ENCODE measurements around the gene ERFE. TPM values are rescaled to one million over a fixed set of nuclear protein-coding genes. Genes with fewer than 3 reads are reported as not detected.
A peak's percentile ranks its signal among the peaks of the same experiment; 100 is the strongest.

Gene ERFE
- total RNA-seq, 1 donor from 2014 or later, result 0.58 TPM

DNA sequence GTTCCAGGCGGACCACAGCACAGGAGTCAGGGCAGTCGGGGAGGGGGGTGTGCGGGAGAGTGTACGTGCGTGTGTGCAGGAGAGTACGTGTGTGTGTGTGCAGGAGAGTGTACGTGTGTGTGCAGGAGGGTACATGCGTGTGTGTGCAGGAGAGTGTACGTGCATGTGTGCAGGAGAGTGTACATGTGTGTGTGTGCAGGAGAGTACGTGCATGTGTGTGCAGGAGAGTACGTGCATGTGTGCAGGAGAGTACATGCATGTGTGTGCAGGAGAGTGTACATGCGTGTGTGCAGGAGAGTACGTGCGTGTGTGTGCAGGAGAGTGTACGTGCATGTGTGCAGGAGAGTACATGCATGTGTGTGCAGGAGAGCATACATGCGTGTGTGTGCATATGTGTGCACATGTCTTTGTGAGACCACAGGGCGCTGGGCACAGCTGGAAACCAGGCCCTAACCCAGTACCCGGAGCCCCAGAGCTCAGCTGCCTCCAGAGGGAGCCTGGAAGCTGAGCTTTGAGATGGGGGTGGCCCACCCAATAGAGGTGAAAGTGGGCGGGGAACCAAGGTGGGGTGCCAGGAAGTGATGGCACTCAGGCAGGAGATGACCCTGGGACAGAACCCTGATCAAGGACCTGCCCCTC lies 34.2 kb upstream of the ERFE start:
- intact Hi-C loops (cut with DNase I), result no loop called here
- DNase-seq (ENCODE audit: low spot score) (no peak), ATAC-seq (no peak)

- DNase-seq (ENCODE audit: low spot score) (no peak), ATAC-seq (no peak)
- intact Hi-C loops (cut with DNase I), result no loop called here
Measured at GRCh38 chr2:238125127-238125885, 33.5 kb upstream of the ERFE start.

GRCh38 chr2:238126338-238126737 lies 32.4 kb upstream of the ERFE start:
- ATAC-seq (no peak), DNase-seq (ENCODE audit: low spot score) (no peak)

GRCh38 chr2:238126775-238127164 lies 32.0 kb upstream of the ERFE start:
- intact Hi-C loops (cut with DNase I), result no loop called here
- ATAC-seq (no peak), DNase-seq (ENCODE audit: low spot score) (no peak)

More at GRCh38 chr2:238126338-238126737, 32.4 kb upstream of the ERFE start:
- intact Hi-C loops (cut with DNase I), result no loop called here

DNA sequence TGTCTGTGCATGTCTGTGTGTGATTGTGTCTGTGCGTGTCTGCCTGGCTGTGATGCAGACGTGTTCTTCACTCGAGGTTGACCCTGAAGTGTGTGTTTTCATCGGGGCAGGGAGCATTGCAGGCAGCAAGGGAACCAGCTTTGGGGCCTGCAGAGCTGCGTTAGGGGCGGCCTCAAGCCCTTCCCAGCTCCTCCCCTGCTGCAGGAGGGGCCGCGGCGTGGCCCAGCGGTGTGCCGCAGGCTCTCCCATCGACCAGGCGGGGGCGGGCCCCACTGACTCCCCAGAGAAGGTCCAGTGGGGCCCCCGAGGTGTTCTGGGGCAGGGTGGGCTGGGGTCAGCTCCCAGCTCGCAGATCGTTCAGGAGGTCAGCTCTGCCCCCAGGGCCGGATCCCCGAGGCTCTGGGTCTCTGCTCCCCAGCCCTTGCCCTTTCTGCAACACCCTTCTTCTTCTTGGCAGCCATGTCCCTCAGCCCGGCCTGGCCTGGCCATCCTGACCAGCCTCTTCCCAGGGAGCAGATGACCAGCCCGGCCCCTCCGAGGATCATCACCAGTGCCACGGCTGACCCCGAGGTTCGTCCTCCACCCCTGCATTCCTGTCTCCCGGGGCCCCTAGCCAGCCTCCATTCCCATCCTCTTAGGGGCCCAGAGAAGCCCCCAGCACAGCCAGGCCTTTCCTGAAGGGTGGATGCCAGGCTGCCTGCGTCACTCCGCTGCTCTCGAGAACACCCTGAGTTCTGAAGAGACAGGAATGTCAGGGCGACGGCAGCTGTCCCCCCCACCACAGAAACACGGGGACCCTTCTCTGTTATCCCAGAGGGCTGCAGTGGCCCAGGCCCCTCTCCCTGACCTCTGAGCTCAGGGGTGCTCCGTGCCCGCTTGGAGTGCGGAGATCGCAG lies 31.4 kb upstream of the ERFE start:
- ATAC-seq (peak; percentile 82), DNase-seq (ENCODE audit: low spot score) (no peak)
- intact Hi-C loops (cut with DNase I), result no loop called here

DNA sequence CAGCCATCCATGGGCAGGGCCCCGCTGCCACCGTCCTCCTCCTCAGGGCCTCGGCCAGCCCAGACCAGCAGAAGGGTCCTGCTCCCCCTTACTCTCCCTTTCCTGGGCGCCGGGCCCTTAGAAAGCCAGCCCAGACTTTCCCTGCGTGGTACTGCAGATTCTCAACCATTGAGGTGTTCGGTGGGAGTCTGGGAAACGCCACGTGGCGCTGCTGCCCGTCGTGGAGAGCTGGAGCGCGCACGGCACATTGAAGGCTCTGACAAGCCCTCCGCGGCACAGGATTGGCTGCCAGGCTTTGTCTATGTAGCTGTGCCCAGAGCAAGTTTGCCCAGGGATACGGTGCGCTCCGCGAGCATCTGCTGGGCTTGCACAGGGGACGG lies 30.7 kb upstream of the ERFE start:
- ATAC-seq (no peak), DNase-seq (ENCODE audit: low spot score) (no peak)

GRCh38 chr2:238128534-238129001 lies 30.2 kb upstream of the ERFE start:
- no peak for DNase-seq (ENCODE audit: low spot score)
- intact Hi-C loops (cut with DNase I), result no loop called here

More for the DNA sequence above, 30.7 kb upstream of the ERFE start:
- intact Hi-C loops (cut with DNase I), result no loop called here

DNA sequence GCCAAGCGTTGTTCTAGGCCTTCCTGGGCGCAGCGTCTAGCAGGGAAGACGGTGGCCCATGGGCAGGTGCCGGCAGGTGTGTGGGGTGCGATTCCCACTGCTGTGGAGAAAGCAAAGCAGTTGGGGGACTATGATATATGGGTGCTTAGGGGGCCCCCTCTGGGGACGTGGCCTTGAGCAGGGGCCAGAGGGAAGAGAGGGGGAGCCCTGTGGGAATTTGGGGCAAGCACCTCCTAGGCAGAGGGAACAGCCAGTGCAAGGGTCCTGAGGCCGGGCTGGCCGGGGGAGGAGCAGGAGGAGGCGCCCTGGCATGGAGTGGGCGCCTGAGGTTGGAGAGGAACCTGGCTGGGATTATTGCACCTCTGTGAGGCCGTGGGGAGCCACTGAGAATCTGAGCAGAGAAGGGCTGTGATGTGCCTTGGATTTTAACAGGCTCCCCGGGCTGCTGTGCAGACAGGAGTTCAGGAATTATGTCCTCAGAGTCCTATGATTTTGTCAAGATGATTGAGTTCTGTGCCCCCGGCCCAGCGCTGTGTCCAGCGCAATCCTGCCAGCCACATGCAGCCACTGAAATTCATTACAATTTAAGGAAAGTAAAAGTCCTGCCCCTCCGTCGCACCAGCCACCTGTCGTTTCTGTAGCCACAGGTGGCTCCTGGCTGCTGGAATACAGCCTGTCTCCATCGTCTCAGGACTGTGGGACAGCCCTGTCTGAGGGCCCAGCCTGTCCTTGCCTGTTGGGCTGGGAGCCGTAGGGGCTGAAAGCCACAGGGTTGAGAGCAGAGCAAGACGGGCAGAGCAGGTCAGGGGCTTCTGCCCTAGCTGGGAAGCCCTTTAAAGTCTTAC lies 29.4 kb upstream of the ERFE start:
- intact Hi-C loops (cut with DNase I), result no loop called here
- DNase-seq (ENCODE audit: low spot score), result no peak

More at GRCh38 chr2:238128534-238129001, 30.2 kb upstream of the ERFE start:
- no peak for ATAC-seq

GRCh38 chr2:238130111-238130695 lies 28.6 kb upstream of the ERFE start:
- intact Hi-C loops (cut with DNase I), result no loop called here
- no peak for ATAC-seq
- DNase-seq (ENCODE audit: low spot score), result no peak

More for the DNA sequence above, 29.4 kb upstream of the ERFE start:
- ATAC-seq, result no peak

DNA sequence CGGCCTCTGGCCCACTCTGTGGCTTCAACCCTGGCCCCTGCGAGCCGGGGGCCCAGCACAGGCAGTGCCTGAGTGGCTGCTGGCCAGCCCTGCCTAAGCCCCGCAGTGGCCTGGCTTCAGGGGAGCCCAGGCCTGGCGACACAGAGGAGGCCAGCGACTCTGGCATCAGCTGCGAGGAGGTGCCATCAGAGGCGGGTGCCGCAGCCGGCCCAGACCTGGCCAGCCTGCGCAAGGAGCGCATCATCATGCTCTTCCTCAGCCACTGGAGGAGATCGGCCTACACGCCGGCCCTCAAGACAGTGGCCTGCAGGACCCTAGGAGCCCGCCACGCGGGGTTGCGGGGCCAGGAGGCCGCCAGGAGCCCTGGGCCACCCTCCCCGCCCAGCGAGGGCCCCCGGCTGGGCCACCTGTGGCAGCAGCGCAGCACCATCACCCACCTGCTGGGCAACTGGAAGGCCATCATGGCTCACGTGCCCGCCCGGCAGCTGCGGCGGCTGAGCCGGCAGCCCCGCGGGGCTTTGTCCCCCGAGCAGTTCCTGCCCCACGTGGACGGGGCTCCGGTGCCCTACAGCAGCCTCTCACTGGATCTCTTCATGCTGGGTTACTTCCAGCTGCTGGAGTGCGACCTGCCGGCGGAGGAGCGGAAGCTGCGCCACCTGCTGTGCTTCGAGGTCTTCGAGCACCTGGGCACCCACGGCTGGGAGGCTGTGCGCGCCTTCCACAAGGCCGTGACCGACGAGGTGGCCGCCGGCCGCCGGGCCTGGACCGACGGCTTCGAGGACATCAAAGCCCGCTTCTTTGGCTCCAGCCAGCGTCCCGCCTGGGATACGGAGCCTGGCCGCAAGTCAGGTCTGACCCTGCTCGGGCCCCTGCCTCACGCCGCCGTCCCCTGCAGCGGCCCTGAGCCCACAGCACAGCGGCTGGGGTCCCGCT lies 27.8 kb upstream of the ERFE start:
- ATAC-seq (no peak), DNase-seq (ENCODE audit: low spot score) (no peak)
- intact Hi-C loops (cut with DNase I), result no loop called here

DNA sequence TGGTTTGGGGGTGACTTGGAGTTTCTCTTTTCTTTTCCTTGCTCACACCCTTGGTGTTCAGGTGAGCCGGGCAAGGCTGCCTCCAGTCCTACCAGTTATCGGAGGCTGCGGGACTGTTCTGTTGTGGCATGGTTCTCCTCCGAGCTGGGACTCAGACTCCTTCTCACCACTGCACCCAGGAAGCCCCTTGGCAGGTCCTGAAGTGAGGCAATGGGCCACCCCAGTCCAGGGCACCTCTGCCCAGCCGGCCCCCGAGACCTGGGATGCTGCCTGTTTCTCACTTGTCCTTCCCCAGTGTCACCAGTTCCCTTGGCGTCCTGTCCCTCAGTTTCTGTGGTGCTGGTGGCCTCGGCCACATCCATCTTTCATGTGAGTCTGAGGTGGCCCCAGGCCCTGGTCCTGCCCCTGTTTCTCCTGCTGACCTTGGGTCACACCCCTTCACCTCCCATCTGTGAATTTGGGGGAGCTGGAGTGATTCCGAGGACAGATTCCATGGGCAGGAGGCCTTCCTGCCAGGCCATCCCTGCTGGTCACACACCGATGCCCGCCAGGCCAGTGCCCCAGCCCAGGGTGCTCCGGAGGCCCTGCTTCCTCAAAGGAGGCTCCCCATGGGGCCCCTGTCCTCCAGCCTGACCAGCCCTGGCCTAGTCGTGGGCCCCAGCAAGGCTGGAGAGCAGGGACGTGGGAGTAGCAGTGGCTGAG lies 26.9 kb upstream of the ERFE start:
- ATAC-seq (no peak), DNase-seq (ENCODE audit: low spot score) (no peak)
- intact Hi-C loops (cut with DNase I), result no loop called here

- intact Hi-C loops (cut with DNase I), result no loop called here
- no peak for ATAC-seq
- DNase-seq (ENCODE audit: low spot score), result no peak
Measured at GRCh38 chr2:238132463-238133450, 26.0 kb upstream of the ERFE start.

DNA sequence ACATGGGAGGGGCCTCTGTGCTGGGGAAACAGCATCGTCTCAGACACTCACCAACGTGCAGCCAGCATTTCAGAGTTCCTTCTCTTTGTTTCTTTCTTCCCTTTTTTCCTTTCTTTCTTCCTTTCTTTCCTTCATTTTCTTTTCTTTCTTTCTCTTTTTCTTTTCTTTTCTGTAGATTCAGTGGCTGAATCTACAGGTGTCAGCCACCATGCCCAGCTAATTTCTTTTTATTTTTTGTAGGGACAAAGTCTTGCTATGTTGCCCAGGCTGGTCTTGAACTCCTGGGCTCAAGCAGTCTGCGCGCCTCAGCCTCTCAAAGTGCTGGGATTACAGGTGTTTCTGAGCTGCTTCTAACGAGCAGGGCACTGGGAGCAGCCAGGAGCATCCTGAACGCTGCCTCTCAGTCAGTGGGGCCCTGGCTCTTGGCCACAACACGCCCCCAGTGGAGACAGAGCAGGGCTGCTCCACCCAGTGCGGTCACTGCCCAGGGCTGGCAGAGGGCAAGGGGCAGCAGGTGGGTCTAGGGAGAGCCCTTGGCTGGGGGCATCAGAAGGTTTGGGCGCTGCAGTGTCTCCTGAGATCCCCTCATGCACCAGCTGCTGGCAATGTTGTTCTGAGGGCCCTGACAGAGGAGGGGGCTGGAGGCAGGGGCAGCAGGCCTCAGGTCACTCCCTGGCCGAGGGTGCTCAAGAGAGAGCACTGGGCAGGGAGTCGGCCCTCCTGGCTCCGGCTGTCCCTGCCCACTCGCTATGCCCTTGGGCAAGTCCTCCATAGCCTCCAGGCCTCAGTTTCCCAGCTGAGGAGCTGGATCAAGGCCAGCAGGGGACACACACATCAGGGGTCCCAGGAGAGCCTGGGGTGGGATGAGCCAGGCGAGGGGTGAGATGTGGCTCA lies 25.0 kb upstream of the ERFE start:
- ATAC-seq (no peak), DNase-seq (ENCODE audit: low spot score) (no peak)
- intact Hi-C loops (cut with DNase I), result no loop called here

DNA sequence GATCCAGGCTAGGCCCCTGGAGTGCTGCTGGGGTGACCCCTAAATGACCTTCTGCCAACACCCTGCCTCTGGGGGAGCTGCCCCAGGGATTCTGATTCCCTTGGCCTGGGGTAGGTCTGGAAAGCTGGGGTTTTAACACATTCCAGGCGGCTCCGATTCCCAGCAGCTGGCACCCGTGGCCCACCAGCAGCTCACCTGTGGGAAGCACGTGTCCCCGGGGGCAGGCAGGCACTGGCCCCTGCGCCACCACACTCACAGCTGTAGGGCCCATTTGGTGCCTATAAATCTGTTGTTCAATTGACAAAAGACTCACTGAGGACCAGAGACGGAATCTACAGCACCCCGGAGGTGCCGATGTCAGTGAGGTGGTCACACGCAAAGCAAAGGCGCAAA lies 24.4 kb upstream of the ERFE start:
- ATAC-seq, result no peak
- no peak for DNase-seq (ENCODE audit: low spot score)
- intact Hi-C loops (cut with DNase I), result no loop called here
